ENCODE results near the gene MARK4. TPM values are rescaled to one million over a fixed set of nuclear protein-coding genes. Genes with fewer than 3 reads are reported as not detected.
"Not testable (repeated sequence)": the region's sequence is repeated elsewhere in the genome, so short reads cannot be mapped to it uniquely, and the experiment has no call there.

Gene MARK4
- total RNA-seq, 4 donors from 2014 or later, result 11.0 to 40.8 (median 13.2) TPM

- DNase-seq, result no peak
- Histone ChIP-seq H3K4me1 (no peaks in the 10 kb centered on the region), H3K27me3 (peaks cover 48% of the 10 kb centered on the region), H3K27ac (no peak overlapping the region), H3K9me3 (no peaks in the 10 kb centered on the region), H3K4me3 (no peak overlapping the region), H3K36me3 (no peaks in the 10 kb centered on the region)
- intact Hi-C loops (cut with DNase I; ENCODE audit: low total_unique reads), result no loop called here
- in situ Hi-C loops (cut with MboI; ENCODE audit: low pct_ligation_motif_present in 1 of 4, low pct_unique_long_range_greater_than_20kb in 1 of 4, low sequenced_read_pairs in 3 of 4), result no loop called here
- TF ChIP-seq, protein P1, sequence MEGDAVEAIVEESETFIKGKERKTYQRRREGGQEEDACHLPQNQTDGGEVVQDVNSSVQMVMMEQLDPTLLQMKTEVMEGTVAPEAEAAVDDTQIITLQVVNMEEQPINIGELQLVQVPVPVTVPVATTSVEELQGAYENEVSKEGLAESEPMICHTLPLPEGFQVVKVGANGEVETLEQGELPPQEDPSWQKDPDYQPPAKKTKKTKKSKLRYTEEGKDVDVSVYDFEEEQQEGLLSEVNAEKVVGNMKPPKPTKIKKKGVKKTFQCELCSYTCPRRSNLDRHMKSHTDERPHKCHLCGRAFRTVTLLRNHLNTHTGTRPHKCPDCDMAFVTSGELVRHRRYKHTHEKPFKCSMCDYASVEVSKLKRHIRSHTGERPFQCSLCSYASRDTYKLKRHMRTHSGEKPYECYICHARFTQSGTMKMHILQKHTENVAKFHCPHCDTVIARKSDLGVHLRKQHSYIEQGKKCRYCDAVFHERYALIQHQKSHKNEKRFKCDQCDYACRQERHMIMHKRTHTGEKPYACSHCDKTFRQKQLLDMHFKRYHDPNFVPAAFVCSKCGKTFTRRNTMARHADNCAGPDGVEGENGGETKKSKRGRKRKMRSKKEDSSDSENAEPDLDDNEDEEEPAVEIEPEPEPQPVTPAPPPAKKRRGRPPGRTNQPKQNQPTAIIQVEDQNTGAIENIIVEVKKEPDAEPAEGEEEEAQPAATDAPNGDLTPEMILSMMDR (IDR thresholded peaks at IDR 0.05), result no peak
- TF ChIP-seq POLR2AphosphoS5 (IDR thresholded peaks at IDR 0.05), result no peak
- no peak for TF ChIP-seq POLR2A (IDR thresholded peaks at IDR 0.05)
- TF ChIP-seq EP300 (IDR thresholded peaks at IDR 0.05; ENCODE audit: low read depth), result no peak
- WGBS, 2 donors (ENCODE audit: low coverage in 1 of 2), result 61 to 62% methylated on average over 3 to 6 of the region's 6 CpGs
These were observed 28.3 kb upstream of the MARK4 start for GRCh38 chr19:45222724-45223123.

DNA sequence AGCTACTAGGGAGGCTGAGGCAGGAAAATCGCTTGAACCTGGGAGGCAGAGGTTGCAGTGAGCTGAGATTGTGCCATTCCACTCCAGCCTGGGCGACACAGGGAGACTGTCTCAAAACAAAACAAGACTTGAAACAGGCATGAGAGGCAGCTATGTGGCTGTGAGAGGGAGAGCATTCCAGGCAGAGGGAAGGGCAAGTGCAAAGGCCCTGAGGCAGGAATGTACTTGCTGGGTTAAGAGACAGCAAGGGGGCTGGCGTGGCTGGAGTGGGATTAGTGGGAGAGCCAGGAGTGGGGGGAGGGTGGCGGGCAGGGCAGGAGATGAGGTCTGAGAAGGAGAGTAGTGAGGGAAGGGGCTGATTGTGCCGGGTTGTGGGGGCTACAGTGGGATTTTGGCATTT is 27.2 kb upstream of the MARK4 start:
- in situ Hi-C loops (cut with MboI; ENCODE audit: low pct_ligation_motif_present in 1 of 4, low pct_unique_long_range_greater_than_20kb in 1 of 4, low sequenced_read_pairs in 3 of 4), result no loop called here
- H3K36me3 ChIP-seq, result no peaks in the 10 kb centered on the region
- intact Hi-C loops (cut with DNase I; ENCODE audit: low total_unique reads), result no loop called here
- H3K4me1 ChIP-seq, result no peaks in the 10 kb centered on the region
- no peak overlapping the region for H3K27ac ChIP-seq
- TF ChIP-seq POLR2A (IDR thresholded peaks at IDR 0.05), result no peak
- TF ChIP-seq EP300 (IDR thresholded peaks at IDR 0.05; ENCODE audit: low read depth), result no peak
- peaks cover 44% of the 10 kb centered on the region for H3K27me3 ChIP-seq
- no peak overlapping the region for H3K4me3 ChIP-seq
- DNase-seq, result no peak
- WGBS, 2 donors (ENCODE audit: low coverage in 1 of 2), result 89% methylated on average over 5 of the region's 5 CpGs; no CpG with 5 or more reads in 1 of the 2 donors
- no peaks in the 10 kb centered on the region for H3K9me3 ChIP-seq

- DNase-seq, result no peak
- in situ Hi-C loops (cut with MboI; ENCODE audit: low pct_ligation_motif_present in 1 of 4, low pct_unique_long_range_greater_than_20kb in 1 of 4, low sequenced_read_pairs in 3 of 4) (no loop called here), intact Hi-C loops (cut with DNase I; ENCODE audit: low total_unique reads) (no loop called here)
- 70% methylated on average over 2 of the region's 11 CpGs; no CpG with 5 or more reads in 1 of the 2 donors for WGBS, 2 donors (ENCODE audit: low coverage in 1 of 2)
- peaks cover 36% of the 10 kb centered on the region for H3K27me3 ChIP-seq
- no peaks in the 10 kb centered on the region for H3K36me3 ChIP-seq
- no peak overlapping the region for H3K27ac ChIP-seq
- H3K4me1 ChIP-seq, result no peaks in the 10 kb centered on the region
- TF ChIP-seq, protein P1 (IDR thresholded peaks at IDR 0.05), result no peak
- TF ChIP-seq POLR2AphosphoS5 (IDR thresholded peaks at IDR 0.05), result no peak
- TF ChIP-seq POLR2A (IDR thresholded peaks at IDR 0.05), result no peak
- no peak for TF ChIP-seq EP300 (IDR thresholded peaks at IDR 0.05; ENCODE audit: low read depth)
- H3K4me3 ChIP-seq, result no peak overlapping the region
- H3K9me3 ChIP-seq, result no peaks in the 10 kb centered on the region
These were observed 26.4 kb upstream of the MARK4 start for GRCh38 chr19:45224645-45225044.

- H3K36me3 ChIP-seq; in situ Hi-C loops (cut with MboI; ENCODE audit: low pct_ligation_motif_present in 1 of 4, low pct_unique_long_range_greater_than_20kb in 1 of 4, low sequenced_read_pairs in 3 of 4); H3K4me1 ChIP-seq; H3K4me3 ChIP-seq; H3K9me3 ChIP-seq; H3K27ac ChIP-seq; DNase-seq; intact Hi-C loops (cut with DNase I; ENCODE audit: low total_unique reads): not testable (repeated sequence)
- WGBS, 2 donors (ENCODE audit: low coverage in 1 of 2), result 68 to 88% methylated on average over 1 to 2 of the region's 2 CpGs
- H3K27me3 ChIP-seq, result peaks cover 21% of the 10 kb centered on the region
These were observed 22.0 kb upstream of the MARK4 start for GRCh38 chr19:45229056-45229455.

DNA sequence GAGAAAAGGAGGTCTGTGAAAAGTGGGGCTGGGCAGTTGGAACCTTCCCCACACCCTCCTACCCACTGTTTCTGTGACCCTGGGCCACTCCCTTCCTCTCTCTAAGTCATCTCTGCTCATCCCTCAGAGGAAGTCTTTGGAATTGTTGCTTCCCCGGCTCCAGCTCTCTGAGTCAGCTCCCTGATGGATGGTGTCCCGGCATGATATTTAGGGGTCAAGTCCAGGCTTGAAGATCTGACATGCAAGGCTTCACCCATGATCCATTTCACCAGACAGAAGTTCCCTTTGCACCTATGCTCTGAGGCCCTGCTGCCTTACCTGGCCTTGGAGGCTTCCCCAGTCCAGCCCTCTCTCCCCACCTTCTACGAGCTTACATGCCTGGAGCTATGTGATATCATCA is 19.2 kb upstream of the MARK4 start:
- in situ Hi-C loops (cut with MboI; ENCODE audit: low pct_ligation_motif_present in 1 of 4, low pct_unique_long_range_greater_than_20kb in 1 of 4, low sequenced_read_pairs in 3 of 4) (no loop called here), intact Hi-C loops (cut with DNase I; ENCODE audit: low total_unique reads) (no loop called here)
- no peak overlapping the region for H3K4me3 ChIP-seq
- no peaks in the 10 kb centered on the region for H3K36me3 ChIP-seq
- no peak overlapping the region for H3K27ac ChIP-seq
- no peak for DNase-seq
- H3K9me3 ChIP-seq, result no peaks in the 10 kb centered on the region
- no peaks in the 10 kb centered on the region for H3K4me1 ChIP-seq
- WGBS, 2 donors (ENCODE audit: low coverage in 1 of 2), result 61% methylated on average over 3 of the region's 3 CpGs; no CpG with 5 or more reads in 1 of the 2 donors
- TF ChIP-seq POLR2A (IDR thresholded peaks at IDR 0.05) (no peak), POLR2AphosphoS5 (IDR thresholded peaks at IDR 0.05) (no peak), EP300 (IDR thresholded peaks at IDR 0.05; ENCODE audit: low read depth) (no peak)
- TF ChIP-seq, protein P1 (IDR thresholded peaks at IDR 0.05), result no peak
- peaks cover 43% of the 10 kb centered on the region for H3K27me3 ChIP-seq

Measured in transverse colon (tissue), 4 donors.